Measurements from ENCODE around the gene BAIAP2.

BAIAP2 gene

GRCh38 chr17:81053041-81053970 is 18.4 kb downstream of the BAIAP2 start:
- DNase-seq (ENCODE audit: low read depth), result no peak

GRCh38 chr17:81054308-81054707 is 19.4 kb downstream of the BAIAP2 start:
- no peak for DNase-seq (ENCODE audit: low read depth)

- DNase-seq (ENCODE audit: low read depth), result no peak
Measured at GRCh38 chr17:81054881-81055370, 20.0 kb downstream of the BAIAP2 start.

- DNase-seq (ENCODE audit: low read depth), result no peak
Measured at GRCh38 chr17:81056312-81056711, 21.4 kb downstream of the BAIAP2 start.

- no peak for DNase-seq (ENCODE audit: low read depth)
Measured at GRCh38 chr17:81057079-81057730, 22.3 kb downstream of the BAIAP2 start.

- DNase-seq (ENCODE audit: low read depth), result no peak
Measured at GRCh38 chr17:81057777-81058176, 22.8 kb downstream of the BAIAP2 start.

GRCh38 chr17:81058263-81058871 is 23.4 kb downstream of the BAIAP2 start:
- no peak for DNase-seq (ENCODE audit: low read depth)

- no peak for DNase-seq (ENCODE audit: low read depth)
Measured at GRCh38 chr17:81059026-81059425, 24.1 kb downstream of the BAIAP2 start.

- no peak for DNase-seq (ENCODE audit: low read depth)
Measured at GRCh38 chr17:81060416-81060815, 25.5 kb downstream of the BAIAP2 start.

GRCh38 chr17:81061027-81061735 is 26.2 kb downstream of the BAIAP2 start:
- no peak for DNase-seq (ENCODE audit: low read depth)

GRCh38 chr17:81062014-81062780 is 27.2 kb downstream of the BAIAP2 start:
- DNase-seq (ENCODE audit: low read depth), result no peak

- no peak for DNase-seq (ENCODE audit: low read depth)
Measured at GRCh38 chr17:81063106-81064093, 28.4 kb downstream of the BAIAP2 start.

- no peak for DNase-seq (ENCODE audit: low read depth)
Measured at GRCh38 chr17:81064678-81065475, 29.9 kb downstream of the BAIAP2 start.

GRCh38 chr17:81065500-81065899 is 30.5 kb downstream of the BAIAP2 start:
- DNase-seq (ENCODE audit: low read depth), result no peak

GRCh38 chr17:81066072-81066471 is 31.1 kb downstream of the BAIAP2 start:
- no peak for DNase-seq (ENCODE audit: low read depth)

GRCh38 chr17:81066771-81067315 is 31.9 kb downstream of the BAIAP2 start:
- no peak for DNase-seq (ENCODE audit: low read depth)

- DNase-seq (ENCODE audit: low read depth), result no peak
Measured at GRCh38 chr17:81067391-81067811, 32.5 kb downstream of the BAIAP2 start.

GRCh38 chr17:81068411-81069134 is 33.6 kb downstream of the BAIAP2 start:
- DNase-seq (ENCODE audit: low read depth), result no peak
